Activated naive CD4-positive, alpha-beta T cell treated with anti-CD3 and anti-CD28 coated beads, Interleukin-2, amount 10 ng/mL, durations not matched to agents 5 hours and 36 hours (primary cell): ENCODE results near the gene ZNF90. TPM values are rescaled to one million over a fixed set of nuclear protein-coding genes. Genes with fewer than 3 reads are reported as not detected.

ENCODE experiments used
- total RNA-seq, 2 experiments: library from RNA; stranded (reverse); gene quantifications; one replicate each; pipeline ENCODE4 v1.2.3, GENCODE V29; 2021

ZNF90 gene
- total RNA-seq, result 1 to 10 TPM; 7.8 to 8.4 TPM

DNA sequence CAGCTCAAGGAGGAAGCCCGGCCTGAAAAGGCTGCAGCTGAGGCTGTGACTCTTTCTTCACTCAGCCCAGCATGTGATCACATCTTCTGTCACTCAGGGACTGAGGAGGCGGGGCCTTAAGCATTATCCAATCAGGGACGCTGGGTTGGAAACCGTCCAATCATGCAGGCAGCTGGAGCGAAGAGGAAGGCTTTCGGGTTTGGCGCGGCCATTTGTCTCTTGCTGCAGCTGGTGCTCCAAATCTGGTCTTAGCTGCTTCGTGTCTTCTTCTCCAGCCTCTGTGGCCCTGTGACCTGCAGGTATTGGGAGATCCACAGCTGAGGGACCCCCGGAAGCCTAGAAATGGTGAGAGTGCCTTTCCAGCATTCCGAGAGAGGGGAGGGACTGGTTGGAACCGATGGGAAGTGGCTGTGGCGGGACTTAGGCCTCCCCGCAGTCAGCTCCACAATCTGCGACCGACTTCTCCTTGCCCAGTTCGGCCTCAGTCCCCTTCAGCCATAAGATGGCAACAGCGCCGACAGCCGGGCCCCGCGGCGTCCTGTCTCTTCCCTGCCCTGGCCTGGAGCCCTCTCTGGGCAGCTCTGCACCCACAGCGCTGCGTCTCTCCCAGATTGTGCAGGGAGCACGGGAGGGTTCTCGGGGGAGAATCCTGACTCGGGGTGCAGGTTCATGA is at the start of gene ZNF90:
Gene ZNF90, plus strand, starts transcription at position 210 of the 673 bp plus-strand sequence. Its CDS starts 133 bp downstream, at position 343.

DNA sequence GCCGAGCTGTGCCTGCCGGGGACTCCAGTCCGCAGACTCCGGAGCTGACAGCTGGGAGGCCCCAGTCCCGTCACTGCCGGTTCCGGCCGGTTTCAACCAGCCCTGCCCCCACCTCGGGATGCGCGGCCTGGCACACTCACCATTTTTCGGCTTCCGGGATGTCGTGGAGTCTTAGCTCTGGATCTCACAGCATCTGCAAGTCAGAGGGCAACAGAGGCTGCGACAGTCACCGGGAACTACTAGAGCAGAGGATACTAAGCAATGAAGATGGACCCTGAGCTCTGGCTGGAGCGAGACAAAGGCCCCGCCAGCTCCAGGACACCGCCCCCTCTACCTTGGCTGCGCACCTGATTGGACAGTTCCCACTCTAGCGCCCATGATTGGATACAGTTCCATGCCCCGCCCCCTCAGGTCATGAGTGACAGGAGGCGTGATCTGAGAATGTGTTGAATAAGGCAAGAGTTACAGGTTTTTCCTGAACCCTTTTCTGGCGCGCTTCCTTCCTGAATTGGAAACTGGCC is 38.5 kb upstream of the ZNF90 start, which contains the start of gene ZNF682:
Gene ZNF682, minus strand, starts transcription at position 303 of the 521 bp plus-strand sequence. Its CDS starts 160 bp downstream, at position 143.

DNA sequence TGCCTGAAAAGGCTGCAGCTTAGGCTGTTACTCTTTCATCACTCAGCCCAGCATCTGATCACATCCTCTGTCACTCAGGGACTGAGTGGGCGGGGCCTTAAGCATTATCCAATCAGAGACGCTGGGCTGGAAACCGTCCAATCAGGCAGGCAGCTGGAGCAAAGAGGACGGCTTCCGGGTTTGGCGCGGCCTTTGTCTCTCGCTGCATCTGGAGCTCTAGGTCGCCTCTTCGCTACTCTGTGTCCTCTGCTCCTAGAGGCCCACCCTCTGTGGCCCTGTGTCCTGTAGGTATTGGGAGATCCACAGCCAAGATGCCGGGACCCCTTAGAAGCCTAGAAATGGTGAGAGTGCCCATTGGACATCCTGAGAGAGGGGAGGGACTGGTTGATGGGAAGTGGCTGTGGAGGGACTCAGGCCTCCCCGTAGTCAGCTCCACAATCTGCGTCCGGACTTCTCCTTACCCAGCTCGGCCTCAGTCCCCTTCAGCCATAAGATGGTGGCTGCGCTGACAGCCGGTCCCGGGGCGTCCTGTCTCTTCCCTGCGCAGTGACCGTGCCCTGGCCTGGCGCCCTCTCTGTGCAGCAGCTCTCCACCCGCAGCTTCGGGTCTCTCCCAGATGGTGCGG is 89.3 kb downstream of the ZNF90 start, which contains the start of gene ZNF486:
Gene ZNF486, plus strand, starts transcription at position 195 of the 625 bp plus-strand sequence. Its CDS starts 117 bp downstream, at position 312.

Other genes starting within 250 kb of the ZNF90 start
- 10 to 100 TPM; 20.8 to 22.2 TPM for gene ZNF253, start 212.1 kb upstream of the ZNF90 start, total RNA-seq
- gene ZNF93, start 177.1 kb upstream of the ZNF90 start, total RNA-seq, result 10 to 100 TPM; 13.1 to 14.4 TPM
- 1 to 10 TPM; 7.3 to 8.1 TPM for gene ZNF682, start 38.5 kb upstream of the ZNF90 start, total RNA-seq
- gene ZNF486, start 89.2 kb downstream of the ZNF90 start, total RNA-seq, result 1 to 10 TPM; 8.1 to 9.0 TPM